ENCODE results near the gene DDX54.

Gene DDX54

GRCh38 chr12:113136990-113137511, 48.2 kb downstream of the DDX54 start:
- WGBS = 87% methylated on average over 6 of the region's 6 CpGs
- Histone ChIP-seq H3K4me3 (ENCODE audit: low read length) (no peak overlapping the region), H3K27ac (ENCODE audit: low read depth, low read length) (no peak overlapping the region), H3K9me3 (ENCODE audit: insufficient read depth, low read depth, low read length) (no peaks in the 10 kb centered on the region), H3K27me3 (ENCODE audit: insufficient read depth, low read length) (peaks cover 24% of the 10 kb centered on the region), H3K9ac (ENCODE audit: low read depth, low read length) (no peak overlapping the region), H3K36me3 (ENCODE audit: insufficient read depth, low read length) (no peaks in the 10 kb centered on the region), H3K4me1 (ENCODE audit: insufficient read depth, low read length) (peaks cover 5% of the 10 kb centered on the region; the same call in 1 of the 2 replicates)

GRCh38 chr12:113136128-113136989, 48.9 kb downstream of the DDX54 start:
- H3K27me3 ChIP-seq (ENCODE audit: insufficient read depth, low read length) = peaks cover 24% of the 10 kb centered on the region
- WGBS = 49% methylated on average over 20 of the region's 21 CpGs
- peaks cover 5% of the 10 kb centered on the region; the same call in 1 of the 2 replicates for H3K4me1 ChIP-seq (ENCODE audit: insufficient read depth, low read length)
- peak overlapping the region; percentile 46 for H3K4me3 ChIP-seq (ENCODE audit: low read length)
- H3K9ac ChIP-seq (ENCODE audit: low read depth, low read length) = no peak overlapping the region; the same call in 1 of the 2 replicates
- no peaks in the 10 kb centered on the region for H3K9me3 ChIP-seq (ENCODE audit: insufficient read depth, low read depth, low read length)
- no peaks in the 10 kb centered on the region for H3K36me3 ChIP-seq (ENCODE audit: insufficient read depth, low read length)
- no peak overlapping the region for H3K27ac ChIP-seq (ENCODE audit: low read depth, low read length)

- no peaks in the 10 kb centered on the region for H3K9me3 ChIP-seq (ENCODE audit: insufficient read depth, low read depth, low read length)
- peak within 1 kb of the TSS; percentile 78 for H3K4me3 ChIP-seq (ENCODE audit: low read length)
- H3K27me3 ChIP-seq (ENCODE audit: insufficient read depth, low read length) = peaks cover 24% of the 10 kb centered on the region
- peaks cover 5% of the 10 kb centered on the region; the same call in 1 of the 2 replicates for H3K4me1 ChIP-seq (ENCODE audit: insufficient read depth, low read length)
- H3K27ac ChIP-seq (ENCODE audit: low read depth, low read length) = no peak within 1 kb of the TSS
- H3K9ac ChIP-seq (ENCODE audit: low read depth, low read length) = peak within 1 kb of the TSS; percentile 70
- WGBS = 7% methylated on average over 63 of the region's 68 CpGs
- no peaks in the 10 kb centered on the region for H3K36me3 ChIP-seq (ENCODE audit: insufficient read depth, low read length)
These were observed 49.8 kb downstream of the DDX54 start, which contains the start of gene RASAL1 for GRCh38 chr12:113135178-113136127. TSS of gene RASAL1 (minus strand) at chr12:113135761. CDS start at chr12:113135462, 299 bp downstream.

DNA sequence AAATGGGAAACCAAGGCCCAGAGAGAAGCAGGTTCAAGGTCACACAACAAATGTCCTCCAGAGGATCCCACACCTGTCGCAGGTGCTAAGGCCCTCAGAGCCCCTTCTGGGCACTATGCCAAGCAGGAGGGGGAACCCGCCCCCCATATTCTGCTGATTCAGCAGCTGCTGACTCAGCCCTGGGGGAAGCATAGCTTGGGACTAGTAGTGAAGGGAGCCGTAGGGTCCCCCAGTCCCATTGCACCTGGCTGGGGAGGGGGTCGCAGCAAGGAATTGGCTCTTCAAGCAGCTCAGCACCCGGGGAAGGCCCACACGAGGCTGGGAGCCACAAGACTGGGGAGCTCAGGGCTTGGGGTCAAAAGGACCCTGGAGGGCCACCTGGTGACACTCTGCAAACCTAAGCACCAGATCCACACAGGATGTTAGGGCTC, 50.7 kb downstream of the DDX54 start:
- 78% methylated on average over 6 of the region's 6 CpGs for WGBS
- Histone ChIP-seq H3K36me3 (ENCODE audit: insufficient read depth, low read length) (no peaks in the 10 kb centered on the region), H3K4me1 (ENCODE audit: insufficient read depth, low read length) (peaks cover 5% of the 10 kb centered on the region; the same call in 1 of the 2 replicates), H3K27me3 (ENCODE audit: insufficient read depth, low read length) (peaks cover 24% of the 10 kb centered on the region), H3K9ac (ENCODE audit: low read depth, low read length) (peak overlapping the region; percentile 70; the same call in 1 of the 2 replicates), H3K9me3 (ENCODE audit: insufficient read depth, low read depth, low read length) (no peaks in the 10 kb centered on the region), H3K27ac (ENCODE audit: low read depth, low read length) (no peak overlapping the region), H3K4me3 (ENCODE audit: low read length) (peak overlapping the region; percentile 78)

- WGBS = 81% methylated on average over 2 of the region's 2 CpGs
These were observed 51.2 kb downstream of the DDX54 start for GRCh38 chr12:113134071-113134470.

DNA sequence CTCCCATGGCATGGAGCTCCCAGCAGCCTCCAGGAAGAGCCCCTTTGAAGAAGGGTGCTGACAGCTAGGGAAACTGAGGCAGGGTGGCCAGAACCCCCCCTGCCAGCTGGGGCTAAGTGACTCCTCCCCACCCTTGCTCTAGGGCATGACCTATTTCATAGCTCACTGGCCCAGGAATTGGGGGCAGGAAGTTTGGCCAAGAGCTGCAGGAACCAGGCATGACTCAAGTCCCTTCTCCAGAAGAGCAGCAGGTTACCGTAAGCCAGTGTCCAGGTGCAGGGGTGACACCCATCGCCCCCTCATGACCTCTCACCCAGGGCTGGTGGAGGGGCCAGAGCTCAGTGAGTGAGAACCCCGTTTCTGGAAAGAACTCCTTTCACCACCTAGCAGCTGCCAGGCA, 51.6 kb downstream of the DDX54 start:
- H3K27me3 ChIP-seq (ENCODE audit: insufficient read depth, low read length) = peaks cover 24% of the 10 kb centered on the region
- peaks cover 5% of the 10 kb centered on the region; the same call in 1 of the 2 replicates for H3K4me1 ChIP-seq (ENCODE audit: insufficient read depth, low read length)
- 90% methylated on average over 3 of the region's 3 CpGs for WGBS
- H3K4me3 ChIP-seq (ENCODE audit: low read length) = no peak overlapping the region
- H3K9ac ChIP-seq (ENCODE audit: low read depth, low read length) = no peak overlapping the region
- no peak overlapping the region for H3K27ac ChIP-seq (ENCODE audit: low read depth, low read length)
- no peaks in the 10 kb centered on the region for H3K9me3 ChIP-seq (ENCODE audit: insufficient read depth, low read depth, low read length)
- H3K36me3 ChIP-seq (ENCODE audit: insufficient read depth, low read length) = no peaks in the 10 kb centered on the region

More at GRCh38 chr12:113134071-113134470, 51.2 kb downstream of the DDX54 start:
- no peak overlapping the region for H3K27ac ChIP-seq (ENCODE audit: low read depth, low read length)
- no peak overlapping the region for H3K9ac ChIP-seq (ENCODE audit: low read depth, low read length)
- peaks cover 5% of the 10 kb centered on the region; the same call in 1 of the 2 replicates for H3K4me1 ChIP-seq (ENCODE audit: insufficient read depth, low read length)
- H3K9me3 ChIP-seq (ENCODE audit: insufficient read depth, low read depth, low read length) = no peaks in the 10 kb centered on the region
- H3K27me3 ChIP-seq (ENCODE audit: insufficient read depth, low read length) = peaks cover 24% of the 10 kb centered on the region
- no peaks in the 10 kb centered on the region for H3K36me3 ChIP-seq (ENCODE audit: insufficient read depth, low read length)
- no peak overlapping the region for H3K4me3 ChIP-seq (ENCODE audit: low read length)

DNA sequence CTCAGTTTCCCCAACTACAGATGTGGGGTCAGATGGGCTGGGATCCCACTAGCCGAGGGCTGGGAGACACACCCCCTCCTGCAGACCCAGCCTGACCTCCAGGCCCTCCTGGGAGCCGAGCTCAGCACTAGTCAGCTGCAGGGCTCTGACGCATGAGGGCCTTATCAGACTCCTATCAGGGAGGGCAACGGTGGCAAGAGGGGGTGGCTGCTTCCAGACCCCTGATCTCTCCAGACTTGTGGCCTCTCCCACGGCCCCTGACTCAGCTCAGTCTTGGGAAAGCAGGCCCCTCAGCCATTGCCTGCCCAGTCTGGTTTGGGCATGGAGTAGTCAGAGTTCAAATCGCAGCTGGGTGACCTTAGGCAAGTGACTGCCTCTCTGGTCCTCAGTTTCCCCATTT, 52.2 kb downstream of the DDX54 start:
- 85% methylated on average over 6 of the region's 6 CpGs for WGBS
- Histone ChIP-seq H3K9ac (ENCODE audit: low read depth, low read length) (no peak overlapping the region), H3K27me3 (ENCODE audit: insufficient read depth, low read length) (peaks cover 24% of the 10 kb centered on the region), H3K4me1 (ENCODE audit: insufficient read depth, low read length) (peaks cover 5% of the 10 kb centered on the region; the same call in 1 of the 2 replicates), H3K4me3 (ENCODE audit: low read length) (no peak overlapping the region), H3K27ac (ENCODE audit: low read depth, low read length) (no peak overlapping the region), H3K9me3 (ENCODE audit: insufficient read depth, low read depth, low read length) (no peaks in the 10 kb centered on the region), H3K36me3 (ENCODE audit: insufficient read depth, low read length) (no peaks in the 10 kb centered on the region)

- no peaks in the 10 kb centered on the region for H3K36me3 ChIP-seq (ENCODE audit: insufficient read depth, low read length)
- no peak overlapping the region for H3K4me3 ChIP-seq (ENCODE audit: low read length)
- no peak overlapping the region for H3K27ac ChIP-seq (ENCODE audit: low read depth, low read length)
- H3K9ac ChIP-seq (ENCODE audit: low read depth, low read length) = no peak overlapping the region
- 87% methylated on average over 1 of the region's 1 CpG for WGBS
- H3K27me3 ChIP-seq (ENCODE audit: insufficient read depth, low read length) = peaks cover 24% of the 10 kb centered on the region
- no peaks in the 10 kb centered on the region for H3K9me3 ChIP-seq (ENCODE audit: insufficient read depth, low read depth, low read length)
- peaks cover 4% of the 10 kb centered on the region; the same call in 1 of the 2 replicates for H3K4me1 ChIP-seq (ENCODE audit: insufficient read depth, low read length)
These were observed 53.7 kb downstream of the DDX54 start for GRCh38 chr12:113131556-113131955.

- no peaks in the 10 kb centered on the region for H3K9me3 ChIP-seq (ENCODE audit: insufficient read depth, low read depth, low read length)
- no peaks in the 10 kb centered on the region for H3K36me3 ChIP-seq (ENCODE audit: insufficient read depth, low read length)
- WGBS = 50% methylated on average over 18 of the region's 18 CpGs
- H3K27ac ChIP-seq (ENCODE audit: low read depth, low read length) = no peak overlapping the region
- no peak overlapping the region for H3K9ac ChIP-seq (ENCODE audit: low read depth, low read length)
- H3K27me3 ChIP-seq (ENCODE audit: insufficient read depth, low read length) = peaks cover 16% of the 10 kb centered on the region
- no peak overlapping the region for H3K4me3 ChIP-seq (ENCODE audit: low read length)
- H3K4me1 ChIP-seq (ENCODE audit: insufficient read depth, low read length) = no peaks in the 10 kb centered on the region
These were observed 54.7 kb downstream of the DDX54 start for GRCh38 chr12:113130457-113131135.

DNA sequence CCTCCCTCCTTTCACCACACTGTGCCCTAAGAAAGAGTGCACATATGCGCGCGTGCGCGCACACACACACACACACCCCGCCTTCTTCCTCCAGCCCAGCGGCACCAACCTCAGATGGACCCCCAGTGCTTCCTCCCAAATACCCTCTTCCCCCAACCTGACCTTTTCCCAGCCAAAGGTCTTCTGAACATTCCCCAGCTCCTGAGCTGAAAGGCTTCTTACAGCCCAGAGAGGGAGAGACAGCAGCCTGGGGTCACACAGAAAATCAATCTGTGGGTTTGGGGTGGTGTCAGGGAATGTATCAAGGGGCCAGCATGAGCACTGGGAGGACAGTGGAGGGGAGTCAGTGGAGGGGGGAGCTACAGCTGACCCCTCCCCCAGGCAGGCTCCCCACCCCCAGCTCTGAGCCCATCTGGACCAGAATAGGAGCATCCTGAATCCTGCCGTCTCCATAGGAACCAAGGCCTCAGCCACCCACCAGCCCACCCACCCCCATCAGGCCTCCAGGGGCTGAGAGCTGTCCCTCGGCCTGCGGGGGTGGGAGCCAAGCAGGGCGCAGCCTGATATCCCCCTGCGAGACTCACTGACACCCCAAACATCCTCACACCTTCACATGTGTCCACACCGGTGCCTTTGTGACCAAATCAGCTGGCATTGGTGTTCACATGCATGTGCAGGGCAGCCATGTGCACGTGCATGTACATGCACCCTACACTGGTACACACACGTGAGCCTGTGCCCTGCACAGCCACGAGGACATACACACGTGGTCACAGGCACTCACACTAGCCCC, 55.4 kb downstream of the DDX54 start:
- H3K9me3 ChIP-seq (ENCODE audit: insufficient read depth, low read depth, low read length) = no peaks in the 10 kb centered on the region
- H3K36me3 ChIP-seq (ENCODE audit: insufficient read depth, low read length) = no peaks in the 10 kb centered on the region
- WGBS = 83% methylated on average over 17 of the region's 17 CpGs
- no peak overlapping the region for H3K4me3 ChIP-seq (ENCODE audit: low read length)
- H3K4me1 ChIP-seq (ENCODE audit: insufficient read depth, low read length) = no peaks in the 10 kb centered on the region
- H3K27ac ChIP-seq (ENCODE audit: low read depth, low read length) = no peak overlapping the region
- H3K9ac ChIP-seq (ENCODE audit: low read depth, low read length) = no peak overlapping the region
- H3K27me3 ChIP-seq (ENCODE audit: insufficient read depth, low read length) = peaks cover 9% of the 10 kb centered on the region
